Urinary bladder (tissue), 4 donors: ENCODE data around the gene OTX1. TPM values are rescaled to one million over a fixed set of nuclear protein-coding genes. Genes with fewer than 3 reads are reported as not detected.
"Not testable (repeated sequence)": the region's sequence is repeated elsewhere in the genome, so short reads cannot be mapped to it uniquely, and the experiment has no call there.

Source experiments
- DNase-seq: peaks from one replicate; pipeline ENCODE4 v3.0.0-alpha.2; 2015; ENCODE audit errors: extremely low spot score
- H3K27ac ChIP-seq: one replicate; pipeline ENCODE4 v1.5.1; 2013; ENCODE audit warnings: low read depth, mild to moderate bottlenecking, moderate library complexity
- H3K36me3 ChIP-seq: one replicate; pipeline ENCODE4 v1.6.1; 2013; ENCODE audit warnings: mild to moderate bottlenecking, moderate library complexity; ENCODE audit not compliant: insufficient read depth
- H3K4me1 ChIP-seq: one replicate; pipeline ENCODE4 v1.6.1; 2013; ENCODE audit warnings: mild to moderate bottlenecking, moderate library complexity; ENCODE audit not compliant: insufficient read depth
- H3K4me3 ChIP-seq: one replicate; pipeline ENCODE4 v1.5.1; 2013; ENCODE audit warnings: low read depth, low read length
- WGBS: extraction: QIAGEN DNeasy Blood & Tissue Kit; methylation state at CpG from one replicate; pipeline ENCODE4 v1.1.7; 2013; 5-methylcytosine and 5-hydroxymethylcytosine counted together
- polyA plus RNA-seq: library from polyadenylated mRNA; stranded (reverse); fragments of 200-250 nt; gene quantifications from one replicate; pipeline ENCODE4 v1.2.3, GENCODE V29; 2013
- total RNA-seq: library from RNA; depleted of rRNA; stranded (reverse); fragments of >200 nt; gene quantifications from one replicate; pipeline ENCODE4 v1.2.3, GENCODE V29; 2014
- donor health status: healthy with polysubstance abuse.
- donor health status: healthy.

Gene OTX1
- total and polyA plus RNA-seq, 2 donors: not detected

DNA sequence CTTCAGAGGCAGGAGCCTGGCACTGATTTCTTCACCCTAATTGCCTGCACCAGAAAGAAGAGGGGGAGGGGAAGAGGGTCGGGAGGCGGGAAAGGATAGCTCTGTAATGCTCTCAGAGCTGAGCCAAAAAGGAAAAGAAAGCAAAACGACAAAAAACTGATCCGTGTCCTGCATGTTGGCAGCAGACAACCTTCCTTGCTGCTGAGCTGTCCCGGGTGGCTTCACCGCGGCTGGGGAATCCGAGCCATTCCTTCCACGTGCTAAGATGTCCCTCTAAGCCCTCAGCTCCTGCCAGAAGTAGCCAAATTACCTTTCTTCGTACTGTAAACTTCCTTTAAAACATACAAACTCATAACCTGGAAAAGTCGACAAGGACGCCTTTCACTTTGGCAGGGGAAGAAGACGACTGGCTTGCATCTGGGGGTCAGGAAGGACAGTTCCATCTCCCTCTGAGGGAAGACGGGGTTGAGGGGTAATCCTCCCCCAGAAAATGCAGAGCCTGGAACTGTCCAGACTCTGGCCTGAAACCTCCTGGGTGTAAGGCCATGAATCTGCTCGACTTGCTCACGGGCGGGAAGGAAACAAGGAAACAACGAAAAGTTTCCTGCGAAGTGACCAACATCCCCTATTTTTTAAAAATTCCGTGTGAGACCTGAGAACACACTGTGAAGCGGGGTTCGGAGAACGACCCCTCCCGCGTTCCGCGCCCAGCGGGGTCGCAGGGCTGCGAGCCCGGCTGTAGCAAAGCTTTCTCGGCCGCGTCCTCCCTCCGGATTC is 7.7 kb downstream of the OTX1 start:
- WGBS: 5% methylated on average over 35 of the region's 35 CpGs
- peaks cover 3% of the 10 kb centered on the region for H3K4me1 ChIP-seq
- peak overlapping the region; percentile 10 for H3K4me3 ChIP-seq
- no peak overlapping the region for H3K27ac ChIP-seq
- no peaks in the 10 kb centered on the region for H3K36me3 ChIP-seq
- DNase-seq: no peak

DNA sequence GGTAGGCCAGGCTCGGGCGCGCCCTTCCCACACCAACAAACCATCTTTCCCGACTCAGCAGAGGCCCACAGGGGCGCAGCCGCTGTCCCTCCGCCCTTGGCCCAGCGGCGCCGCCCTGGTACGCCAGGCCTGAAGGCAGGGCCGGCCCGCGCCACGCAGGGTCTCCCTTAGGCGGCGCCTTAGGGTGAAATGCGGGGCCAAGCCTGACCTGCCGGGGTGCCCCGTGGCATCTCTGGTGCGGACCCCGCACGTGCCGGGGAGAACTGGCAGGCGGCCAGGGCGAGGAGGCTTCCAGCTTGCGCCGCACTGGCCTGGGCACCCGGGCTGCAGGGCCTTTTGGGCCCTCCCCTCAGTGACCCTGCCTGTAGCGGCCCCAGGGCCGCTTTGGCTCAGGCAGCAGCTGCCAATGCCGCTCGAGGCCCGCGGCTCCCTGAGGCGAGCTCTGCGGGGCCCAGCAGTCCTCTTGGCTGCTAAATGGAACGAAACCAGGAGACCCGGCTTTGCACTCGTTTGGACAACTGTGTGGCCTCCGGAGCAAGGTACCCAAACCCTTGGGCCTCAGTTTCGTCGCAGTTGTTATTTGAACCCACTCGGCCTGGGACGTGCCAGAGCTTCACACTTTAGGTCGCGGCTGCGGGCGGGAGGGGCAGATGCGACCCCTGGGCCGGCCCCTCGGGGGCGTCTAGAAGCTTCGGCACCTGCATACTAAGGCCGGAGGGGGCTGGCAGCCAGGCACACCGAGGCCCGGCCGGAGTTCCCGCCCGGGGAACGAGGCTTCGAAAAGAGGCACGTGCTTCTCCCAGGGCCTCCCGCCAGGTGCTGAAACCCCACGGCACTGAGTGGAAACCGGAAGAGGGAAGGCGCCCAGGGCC is 8.5 kb downstream of the OTX1 start:
- Histone ChIP-seq H3K4me1 (peaks cover 3% of the 10 kb centered on the region), H3K4me3 (peak overlapping the region; percentile 10), H3K36me3 (no peaks in the 10 kb centered on the region), H3K27ac (no peak overlapping the region)
- WGBS: 3% methylated on average over 67 of the region's 67 CpGs
- DNase-seq: no peak

DNA sequence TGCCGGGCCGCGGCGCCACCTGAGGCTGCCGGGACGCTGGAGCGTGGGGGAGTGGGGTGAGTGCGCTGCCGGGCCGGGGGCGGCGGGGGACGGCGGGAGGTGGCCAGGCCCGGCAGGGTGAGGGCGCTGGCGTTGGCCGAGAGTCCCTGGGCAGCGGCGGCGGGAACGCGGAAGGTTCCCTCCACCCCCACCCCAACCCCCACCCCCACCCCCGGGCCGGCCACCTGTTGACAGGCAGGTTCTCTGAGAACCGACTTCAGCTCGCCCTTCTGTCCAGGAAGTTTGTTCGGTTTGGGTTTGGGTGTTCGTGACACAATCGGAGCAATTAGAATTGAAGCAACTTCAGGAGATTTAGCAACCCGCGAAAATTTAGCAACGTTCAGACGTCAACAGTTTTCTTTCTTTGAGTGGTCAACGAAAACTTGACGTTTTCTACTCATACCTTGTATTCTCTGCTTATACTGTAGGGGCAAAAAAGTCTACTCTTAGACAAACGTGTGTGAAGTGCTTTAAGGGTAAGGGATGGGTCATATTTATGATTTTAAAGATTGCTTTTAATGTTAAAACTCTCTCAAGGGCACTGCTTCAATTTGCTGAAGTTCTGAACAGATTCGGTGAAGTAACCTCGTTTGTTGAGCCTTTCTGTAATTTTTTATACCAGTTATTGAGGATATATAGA is 9.3 kb downstream of the OTX1 start:
- H3K27ac ChIP-seq: no peak overlapping the region
- H3K4me3 ChIP-seq: no peak overlapping the region
- H3K4me1 ChIP-seq: peaks cover 3% of the 10 kb centered on the region
- H3K36me3 ChIP-seq: no peaks in the 10 kb centered on the region
- DNase-seq: no peak
- WGBS: 5% methylated on average over 39 of the region's 39 CpGs

DNA sequence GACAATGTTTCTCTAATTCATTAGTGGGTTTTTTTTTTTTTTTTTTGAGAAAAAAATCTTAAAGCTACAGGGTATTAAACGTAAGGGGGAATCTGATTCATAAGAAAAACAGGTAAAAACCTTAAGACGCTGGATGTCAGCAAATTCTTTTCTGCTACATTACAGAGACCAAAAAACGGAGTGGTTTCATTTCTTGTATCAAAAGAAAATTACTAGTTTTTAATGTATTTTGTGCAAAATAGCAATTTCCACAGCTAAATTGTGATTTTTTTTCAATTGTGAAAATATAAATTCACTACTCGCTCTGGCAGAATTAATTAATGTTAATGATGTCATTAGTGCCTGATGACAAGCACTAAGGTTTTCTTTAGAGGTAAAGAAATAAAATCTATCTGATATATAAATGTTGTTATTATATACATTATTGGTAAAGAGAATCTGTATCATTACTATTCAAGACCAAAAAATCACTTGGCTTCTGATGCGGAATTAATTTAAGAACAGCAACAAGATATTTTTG is 9.9 kb downstream of the OTX1 start:
- Histone ChIP-seq H3K27ac (no peak overlapping the region), H3K4me1 (peaks cover 3% of the 10 kb centered on the region), H3K36me3 (no peaks in the 10 kb centered on the region), H3K4me3 (no peak overlapping the region)
- no peak for DNase-seq
- WGBS: 26% methylated on average over 5 of the region's 5 CpGs

DNA sequence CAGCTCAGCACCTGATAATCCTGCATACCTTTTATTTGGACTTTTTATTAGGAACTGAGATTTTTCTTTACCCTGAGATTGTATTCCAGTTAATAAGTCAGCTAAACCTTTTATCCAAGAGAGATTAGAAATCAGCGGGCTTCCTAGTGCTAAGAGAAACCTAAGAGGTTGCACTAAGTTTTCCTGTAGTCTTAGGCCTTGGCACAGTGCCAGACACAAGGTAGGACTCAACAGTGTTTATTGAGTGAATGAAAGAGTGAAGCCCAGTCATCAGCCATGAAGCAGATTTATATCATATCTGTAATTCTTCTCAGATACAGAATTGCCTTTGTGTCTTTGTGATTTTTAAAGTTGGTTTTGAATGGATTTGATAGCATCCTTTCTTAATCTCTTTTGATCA is 13.6 kb downstream of the OTX1 start:
- Histone ChIP-seq H3K27ac (no peak overlapping the region), H3K36me3 (no peaks in the 10 kb centered on the region), H3K4me3 (no peak overlapping the region), H3K4me1 (no peaks in the 10 kb centered on the region)
- 37% methylated on average over 1 of the region's 1 CpG for WGBS
- no peak for DNase-seq

DNA sequence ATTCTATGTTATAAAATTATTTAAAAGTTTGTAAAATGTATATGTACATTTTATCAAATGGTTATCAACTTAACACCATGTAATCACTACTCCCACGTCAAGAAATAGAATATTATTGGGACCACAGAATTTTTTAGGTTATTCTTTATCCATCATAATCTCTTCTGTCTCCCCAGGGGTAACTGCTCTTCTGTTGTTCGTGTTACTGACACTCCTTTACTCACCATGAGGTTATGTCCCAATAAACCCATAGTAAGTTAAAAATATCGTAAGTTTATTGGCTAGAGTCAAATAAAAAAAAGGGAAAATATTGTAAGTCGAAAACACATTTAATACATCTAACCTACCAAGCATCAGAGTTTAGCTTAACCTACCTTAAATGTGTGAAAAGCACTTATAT is 14.0 kb downstream of the OTX1 start:
- H3K4me1 ChIP-seq: no peaks in the 10 kb centered on the region
- 63% methylated on average over 4 of the region's 4 CpGs for WGBS
- H3K4me3 ChIP-seq: no peak overlapping the region
- no peaks in the 10 kb centered on the region for H3K36me3 ChIP-seq
- no peak for DNase-seq
- no peak overlapping the region for H3K27ac ChIP-seq

DNA sequence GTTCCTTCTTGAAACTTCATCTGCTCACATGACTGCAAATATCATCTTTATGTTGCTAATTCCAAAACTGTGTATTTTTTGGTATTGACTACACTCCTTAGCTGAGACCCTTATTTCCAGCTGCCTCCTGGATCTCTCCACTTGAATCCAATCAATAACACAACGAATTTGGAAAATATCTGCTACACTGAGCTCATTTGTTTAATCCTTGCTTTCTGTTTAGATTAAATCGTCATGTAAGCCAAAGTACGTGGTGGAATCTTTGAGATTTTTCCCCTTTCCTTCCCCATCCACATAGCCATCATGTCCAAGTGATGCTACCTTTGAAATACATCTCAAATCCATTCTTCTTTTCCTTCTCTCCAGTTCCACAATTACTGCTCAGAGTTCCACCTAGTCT is 15.6 kb downstream of the OTX1 start:
- Histone ChIP-seq H3K4me3 (no peak overlapping the region), H3K27ac (no peak overlapping the region), H3K4me1 (no peaks in the 10 kb centered on the region), H3K36me3 (no peaks in the 10 kb centered on the region)
- DNase-seq: no peak
- 47% methylated on average over 3 of the region's 3 CpGs for WGBS

DNA sequence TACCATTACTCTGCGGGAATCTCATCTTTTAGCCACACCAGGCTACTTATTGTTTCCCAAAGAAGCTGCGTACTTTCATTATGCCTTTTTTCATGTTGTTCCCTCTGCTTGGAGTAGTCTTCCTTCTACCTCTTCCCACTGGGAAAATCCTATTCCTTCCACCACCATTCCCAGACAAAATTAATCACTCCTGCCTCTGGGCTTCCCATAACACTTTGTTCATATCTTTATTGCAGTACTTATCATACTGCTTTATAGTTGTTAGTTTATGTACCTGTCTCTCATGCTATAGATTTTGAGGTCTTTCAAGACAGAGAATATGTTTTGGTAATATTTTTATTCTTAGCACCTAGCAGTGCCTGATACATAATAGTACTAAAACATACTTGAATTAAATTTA is 16.2 kb downstream of the OTX1 start:
- no peaks in the 10 kb centered on the region for H3K4me1 ChIP-seq
- H3K4me3 ChIP-seq: no peak overlapping the region
- no peak for DNase-seq
- H3K27ac ChIP-seq: no peak overlapping the region
- WGBS: 71% methylated on average over 2 of the region's 2 CpGs
- no peaks in the 10 kb centered on the region for H3K36me3 ChIP-seq

DNA sequence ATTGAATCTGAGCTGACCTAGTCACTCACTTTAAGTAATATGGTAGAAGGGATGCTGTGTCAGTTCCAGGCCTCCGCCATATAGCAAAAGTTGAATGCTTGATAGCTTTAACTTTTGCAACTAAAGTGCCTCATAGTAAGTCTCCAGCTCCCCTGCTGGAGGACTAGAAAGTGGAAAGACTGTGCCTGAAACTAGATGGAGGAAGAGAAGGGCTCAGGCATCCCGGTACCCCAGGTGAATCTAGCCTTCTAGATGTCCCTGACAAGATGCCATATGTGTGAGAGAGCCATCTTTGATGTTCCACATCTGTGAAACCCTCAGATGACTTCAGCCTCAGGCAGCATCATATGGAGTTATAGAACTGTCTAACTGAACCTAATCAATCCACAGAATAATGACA is 21.0 kb downstream of the OTX1 start:
- no peak for DNase-seq
- Histone ChIP-seq H3K4me1 (no peaks in the 10 kb centered on the region), H3K36me3 (no peaks in the 10 kb centered on the region), H3K27ac (no peak overlapping the region), H3K4me3 (no peak overlapping the region)
- WGBS: 80% methylated on average over 2 of the region's 2 CpGs

DNA sequence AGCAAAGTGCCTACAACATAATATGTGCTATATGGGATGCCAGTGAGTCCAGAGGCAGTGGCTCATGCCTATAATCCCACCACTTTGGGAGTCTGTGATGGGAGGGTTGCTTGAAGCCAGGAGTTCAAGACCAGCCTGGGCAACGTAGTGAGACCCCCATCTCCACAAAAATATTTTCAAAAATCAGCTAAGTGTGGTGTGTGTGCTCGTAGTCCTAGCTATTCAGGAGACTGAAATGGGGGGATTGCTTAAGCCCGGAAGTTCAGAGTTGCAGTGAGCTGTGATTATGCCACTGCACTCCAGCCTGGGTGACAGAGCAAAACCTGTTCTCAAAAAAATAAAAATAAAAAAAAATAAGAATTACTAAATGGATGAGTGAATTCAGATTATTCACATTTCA is 23.4 kb downstream of the OTX1 start:
- no peak for DNase-seq
- Histone ChIP-seq H3K36me3 (no peaks in the 10 kb centered on the region), H3K4me1 (no peaks in the 10 kb centered on the region), H3K27ac (no peak overlapping the region), H3K4me3 (no peak overlapping the region)
- WGBS: 78% methylated on average over 3 of the region's 3 CpGs

DNA sequence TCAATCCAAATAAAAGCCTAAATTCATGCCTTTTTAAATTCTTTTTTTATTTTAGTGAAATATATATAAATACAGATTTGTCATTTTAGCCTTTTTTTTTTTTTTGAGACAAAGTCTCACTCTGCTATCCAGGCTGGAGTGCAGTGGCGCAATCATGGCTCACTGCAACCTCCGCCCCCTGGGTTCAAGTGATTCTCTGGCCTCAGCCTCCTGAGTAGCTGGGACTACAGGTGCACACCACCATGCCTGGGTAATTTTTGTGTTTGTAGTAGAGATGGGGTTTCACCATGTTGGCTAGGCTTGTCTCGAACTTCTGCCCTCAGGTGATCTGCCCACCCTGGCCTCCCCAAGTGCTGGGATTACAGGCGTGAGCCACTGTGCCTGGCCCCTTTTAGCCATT is 23.8 kb downstream of the OTX1 start:
- not testable (repeated sequence) for DNase-seq, H3K36me3 ChIP-seq, H3K27ac ChIP-seq, H3K4me3 ChIP-seq, H3K4me1 ChIP-seq
- 85% methylated on average over 4 of the region's 4 CpGs for WGBS

DNA sequence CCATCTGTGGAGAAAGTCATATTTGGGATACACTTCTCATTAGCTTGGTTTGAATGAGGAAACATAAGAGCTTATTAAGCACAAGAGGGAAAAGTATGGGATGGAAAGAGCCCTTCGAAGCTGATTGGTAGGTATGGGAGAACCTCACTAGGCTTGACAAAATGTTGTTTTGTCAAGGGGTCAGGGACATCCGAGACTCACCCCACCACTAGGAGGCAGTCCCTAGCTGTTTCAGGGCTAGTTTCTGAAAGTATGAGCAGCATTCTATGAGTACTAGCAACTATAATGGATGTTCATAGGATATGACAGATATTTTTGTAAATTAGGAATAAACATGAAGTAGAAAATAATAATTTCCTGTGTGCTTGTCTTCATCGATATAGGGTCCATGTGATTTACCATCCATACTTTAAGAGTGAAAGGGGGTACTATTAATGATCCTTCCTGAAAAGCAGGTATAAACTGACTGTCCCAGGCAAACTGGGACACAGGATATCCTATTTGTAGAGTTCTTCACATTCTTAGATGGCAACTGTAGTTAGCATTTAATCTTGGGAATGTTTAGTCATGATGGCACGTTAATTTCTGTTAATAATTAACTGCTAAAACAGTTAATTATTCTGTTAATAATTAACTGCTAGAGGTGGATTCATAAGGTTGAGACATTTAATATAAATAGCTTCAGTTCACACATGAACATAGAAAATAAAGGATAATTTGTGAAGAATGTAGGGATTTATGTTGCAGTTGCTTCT is 28.4 kb downstream of the OTX1 start:
- WGBS: 73% methylated on average over 4 of the region's 4 CpGs
- no peaks in the 10 kb centered on the region for H3K36me3 ChIP-seq
- H3K4me3 ChIP-seq: no peak overlapping the region
- no peaks in the 10 kb centered on the region for H3K4me1 ChIP-seq
- no peak overlapping the region for H3K27ac ChIP-seq
- no peak for DNase-seq

DNA sequence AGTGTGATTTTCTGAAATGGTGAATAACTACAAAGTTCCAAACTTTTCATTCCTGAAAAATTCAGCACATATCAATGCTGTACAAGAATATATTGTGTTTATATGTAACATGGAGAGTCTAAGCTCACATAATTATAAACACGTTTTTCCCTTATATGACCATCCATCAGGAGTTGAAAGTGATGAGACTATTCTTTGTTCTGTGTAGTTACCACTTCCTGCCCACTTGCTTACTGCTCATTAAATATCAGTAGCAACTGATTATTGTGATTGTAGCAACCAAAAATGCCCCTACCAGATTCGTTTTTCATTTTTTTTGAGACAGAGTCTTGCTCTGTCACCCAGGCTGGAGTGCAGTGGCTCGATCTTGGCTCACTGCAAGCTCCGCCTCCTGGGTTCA is 30.8 kb downstream of the OTX1 start:
- no peak for DNase-seq
- Histone ChIP-seq H3K27ac (no peak overlapping the region), H3K36me3 (no peaks in the 10 kb centered on the region), H3K4me1 (no peaks in the 10 kb centered on the region), H3K4me3 (no peak overlapping the region)
- WGBS: 71% methylated on average over 4 of the region's 4 CpGs
